ENCODE data around the gene TTLL4. TPM values are rescaled to one million over a fixed set of nuclear protein-coding genes. Genes with fewer than 3 reads are reported as not detected.

Gene TTLL4
- total and polyA plus RNA-seq, 4 donors = 1.9 to 36.3 (median 25.5) TPM

- Histone ChIP-seq H3K4me3 (ENCODE audit: low read length in 2 of 2) (no peak overlapping the region), H3K27me3 (ENCODE audit: control insufficient read depth in 1 of 2, insufficient read depth in 2 of 2, low read length in 1 of 2) (no peaks in the 10 kb centered on the region), H3K9me3 (ENCODE audit: control insufficient read depth, low read length) (no peaks in the 10 kb centered on the region), H3K27ac (ENCODE audit: low read depth in 1 of 2, low read length in 2 of 2) (no peak overlapping the region), H3K36me3 (ENCODE audit: control insufficient read depth in 1 of 2, insufficient read depth in 2 of 2, low read length in 1 of 2) (peaks cover 3 to 11% of the 10 kb centered on the region in 2 donors), H3K4me1 (ENCODE audit: control insufficient read depth in 1 of 2, insufficient read depth in 2 of 2, low read length in 2 of 2) (no peaks in the 10 kb centered on the region)
- intact Hi-C loops (cut with DNase I) = no loop called here
- DNase-seq (no peak), ATAC-seq (ENCODE audit: low FRiP score) (peak; percentile 57)
- 66 to 78% methylated on average over 10 of the region's 10 CpGs for WGBS, 2 donors
Measured at GRCh38 chr2:218745559-218746469, 35.2 kb downstream of the TTLL4 start.

DNA sequence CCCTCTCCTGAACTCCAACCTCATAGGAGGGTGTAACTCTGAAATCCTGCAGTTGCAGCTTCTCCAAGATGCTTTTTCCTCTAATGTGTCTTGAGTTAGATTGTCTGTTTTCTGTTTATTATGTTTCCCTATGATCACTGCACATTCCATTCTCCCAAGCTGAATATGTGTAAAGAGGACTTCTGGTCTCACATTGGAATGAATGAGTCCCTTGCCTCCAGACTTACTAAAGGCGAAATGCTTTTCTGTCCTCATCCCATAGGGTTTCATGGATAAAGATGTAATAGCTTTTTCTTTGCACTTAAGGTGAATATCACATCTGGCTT lies 35.8 kb downstream of the TTLL4 start:
- 96 to 100% methylated on average over 1 of the region's 1 CpG for WGBS, 2 donors
- DNase-seq (no peak), ATAC-seq (ENCODE audit: low FRiP score) (no peak)
- intact Hi-C loops (cut with DNase I) = no loop called here
- Histone ChIP-seq H3K27me3 (ENCODE audit: control insufficient read depth in 1 of 2, insufficient read depth in 2 of 2, low read length in 1 of 2) (no peaks in the 10 kb centered on the region), H3K27ac (ENCODE audit: low read depth in 1 of 2, low read length in 2 of 2) (no peak overlapping the region), H3K4me3 (ENCODE audit: low read length in 2 of 2) (no peak overlapping the region), H3K4me1 (ENCODE audit: control insufficient read depth in 1 of 2, insufficient read depth in 2 of 2, low read length in 2 of 2) (no peaks in the 10 kb centered on the region), H3K36me3 (ENCODE audit: control insufficient read depth in 1 of 2, insufficient read depth in 2 of 2, low read length in 1 of 2) (peaks cover 3 to 11% of the 10 kb centered on the region in 2 donors), H3K9me3 (ENCODE audit: control insufficient read depth, low read length) (no peaks in the 10 kb centered on the region)

DNA sequence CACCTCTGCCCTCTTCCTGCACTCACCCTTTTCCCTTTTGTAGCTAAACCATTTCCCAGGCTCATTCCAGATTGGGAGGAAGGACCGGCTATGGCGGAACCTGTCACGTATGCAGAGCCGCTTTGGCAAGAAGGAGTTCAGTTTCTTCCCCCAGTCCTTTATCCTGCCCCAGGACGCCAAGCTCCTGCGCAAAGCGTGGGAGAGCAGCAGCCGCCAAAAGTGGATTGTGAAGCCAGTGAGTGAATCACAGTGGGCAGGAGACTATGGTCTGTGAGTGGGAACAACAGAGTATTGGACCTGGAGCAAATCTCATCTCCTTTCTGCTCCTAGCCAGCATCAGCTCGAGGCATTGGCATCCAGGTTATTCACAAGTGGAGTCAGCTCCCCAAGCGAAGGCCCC lies 36.3 kb downstream of the TTLL4 start:
- ATAC-seq (ENCODE audit: low FRiP score) (no peak), DNase-seq (no peak)
- H3K9me3 ChIP-seq (ENCODE audit: control insufficient read depth, low read length) = no peaks in the 10 kb centered on the region
- 96% methylated on average over 10 of the region's 10 CpGs for WGBS, 2 donors
- H3K4me3 ChIP-seq (ENCODE audit: low read length in 2 of 2) = no peak overlapping the region
- intact Hi-C loops (cut with DNase I) = no loop called here
- no peak overlapping the region for H3K27ac ChIP-seq (ENCODE audit: low read depth in 1 of 2, low read length in 2 of 2)
- no peaks in the 10 kb centered on the region for H3K27me3 ChIP-seq (ENCODE audit: control insufficient read depth in 1 of 2, insufficient read depth in 2 of 2, low read length in 1 of 2)
- H3K36me3 ChIP-seq (ENCODE audit: control insufficient read depth in 1 of 2, insufficient read depth in 2 of 2, low read length in 1 of 2) = peaks cover 3 to 12% of the 10 kb centered on the region in 2 donors
- no peaks in the 10 kb centered on the region for H3K4me1 ChIP-seq (ENCODE audit: control insufficient read depth in 1 of 2, insufficient read depth in 2 of 2, low read length in 2 of 2)

DNA sequence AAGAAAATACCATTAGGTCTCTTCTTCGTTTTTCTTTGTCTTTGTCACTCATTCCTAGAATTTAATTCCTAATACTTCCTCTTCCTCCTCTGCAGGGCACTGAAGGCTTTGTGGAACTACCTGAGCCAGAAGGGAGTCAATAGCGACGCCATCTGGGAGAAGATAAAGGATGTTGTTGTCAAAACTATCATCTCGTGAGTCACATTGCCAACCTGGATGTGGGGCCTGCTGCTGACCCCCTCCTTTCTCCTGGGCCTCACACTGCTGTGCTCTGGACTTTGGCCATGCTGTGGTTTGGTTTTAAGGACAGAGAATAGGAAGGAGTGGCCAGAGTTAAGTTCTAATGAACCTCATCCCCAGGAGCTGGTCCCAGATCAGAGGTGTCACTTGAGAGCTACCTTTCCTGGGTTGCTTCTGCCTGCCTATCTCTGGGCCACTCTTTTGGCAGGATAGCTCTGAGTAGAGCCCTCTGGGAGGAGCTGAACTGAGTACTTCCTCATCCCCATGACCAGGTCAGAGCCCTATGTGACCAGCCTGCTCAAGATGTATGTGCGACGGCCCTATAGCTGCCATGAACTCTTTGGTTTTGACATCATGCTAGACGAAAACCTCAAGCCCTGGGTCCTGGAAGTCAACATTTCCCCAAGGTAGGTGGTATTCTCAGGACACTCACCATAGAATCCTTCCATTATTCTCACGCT lies 38.3 kb downstream of the TTLL4 start:
- ATAC-seq (ENCODE audit: low FRiP score) (no peak), DNase-seq (no peak)
- Histone ChIP-seq H3K27ac (ENCODE audit: low read depth in 1 of 2, low read length in 2 of 2) (no peak overlapping the region), H3K4me3 (ENCODE audit: low read length in 2 of 2) (no peak overlapping the region), H3K27me3 (ENCODE audit: control insufficient read depth in 1 of 2, insufficient read depth in 2 of 2, low read length in 1 of 2) (no peaks in the 10 kb centered on the region), H3K9me3 (ENCODE audit: control insufficient read depth, low read length) (no peaks in the 10 kb centered on the region), H3K36me3 (ENCODE audit: control insufficient read depth in 1 of 2, insufficient read depth in 2 of 2, low read length in 1 of 2) (peaks cover 3 to 14% of the 10 kb centered on the region in 2 donors), H3K4me1 (ENCODE audit: control insufficient read depth in 1 of 2, insufficient read depth in 2 of 2, low read length in 2 of 2) (no peaks in the 10 kb centered on the region)
- intact Hi-C loops (cut with DNase I) = no loop called here
- 93 to 95% methylated on average over 8 of the region's 8 CpGs for WGBS, 2 donors

GRCh38 chr2:218754201-218754600 lies 43.6 kb downstream of the TTLL4 start:
- ATAC-seq (ENCODE audit: low FRiP score) = no peak

DNA sequence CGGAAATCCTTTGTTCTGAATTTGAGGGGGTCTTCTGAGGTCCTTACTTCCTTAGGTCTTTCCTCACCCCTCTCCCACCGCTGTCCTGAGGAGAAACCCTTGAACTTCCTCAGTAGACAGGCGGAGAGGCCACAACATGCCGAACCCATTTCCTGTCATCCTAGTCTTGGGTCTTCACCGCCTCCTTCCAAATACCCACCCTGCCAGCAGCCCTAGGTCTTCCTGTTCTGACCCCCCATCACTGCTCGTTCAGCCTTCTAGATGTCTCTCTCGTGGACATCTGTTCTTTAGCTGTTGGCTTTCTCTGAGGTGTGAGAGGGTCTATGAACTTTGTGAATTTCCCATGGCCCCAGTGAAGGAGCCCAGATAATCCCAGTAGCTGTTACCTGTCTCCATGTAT lies 44.1 kb downstream of the TTLL4 start:
- Histone ChIP-seq H3K4me3 (ENCODE audit: low read length in 2 of 2) (no peak overlapping the region), H3K4me1 (ENCODE audit: control insufficient read depth in 1 of 2, insufficient read depth in 2 of 2, low read length in 2 of 2) (peaks cover 0 to 3% of the 10 kb centered on the region in 2 donors), H3K27me3 (ENCODE audit: control insufficient read depth in 1 of 2, insufficient read depth in 2 of 2, low read length in 1 of 2) (no peaks in the 10 kb centered on the region), H3K27ac (ENCODE audit: low read depth in 1 of 2, low read length in 2 of 2) (no peak overlapping the region), H3K9me3 (ENCODE audit: control insufficient read depth, low read length) (no peaks in the 10 kb centered on the region), H3K36me3 (ENCODE audit: control insufficient read depth in 1 of 2, insufficient read depth in 2 of 2, low read length in 1 of 2) (peaks cover 2 to 15% of the 10 kb centered on the region in 2 donors)
- intact Hi-C loops (cut with DNase I) = no loop called here
- no peak for ATAC-seq (ENCODE audit: low FRiP score)
- DNase-seq = no peak
- 95% methylated on average over 7 of the region's 7 CpGs for WGBS, 2 donors

More at GRCh38 chr2:218754201-218754600, 43.6 kb downstream of the TTLL4 start:
- peaks cover 0 to 3% of the 10 kb centered on the region in 2 donors for H3K4me1 ChIP-seq (ENCODE audit: control insufficient read depth in 1 of 2, insufficient read depth in 2 of 2, low read length in 2 of 2)
- H3K9me3 ChIP-seq (ENCODE audit: control insufficient read depth, low read length) = no peaks in the 10 kb centered on the region
- peak overlapping the region in 1 of 2 donors; percentile 45 for H3K27ac ChIP-seq (ENCODE audit: low read depth in 1 of 2, low read length in 2 of 2)
- peaks cover 2 to 15% of the 10 kb centered on the region in 2 donors for H3K36me3 ChIP-seq (ENCODE audit: control insufficient read depth in 1 of 2, insufficient read depth in 2 of 2, low read length in 1 of 2)
- WGBS, 2 donors = 44 to 45% methylated on average over 3 of the region's 3 CpGs
- H3K4me3 ChIP-seq (ENCODE audit: low read length in 2 of 2) = no peak overlapping the region
- H3K27me3 ChIP-seq (ENCODE audit: control insufficient read depth in 1 of 2, insufficient read depth in 2 of 2, low read length in 1 of 2) = no peaks in the 10 kb centered on the region
- intact Hi-C loops (cut with DNase I) = no loop called here
- no peak for DNase-seq

DNA sequence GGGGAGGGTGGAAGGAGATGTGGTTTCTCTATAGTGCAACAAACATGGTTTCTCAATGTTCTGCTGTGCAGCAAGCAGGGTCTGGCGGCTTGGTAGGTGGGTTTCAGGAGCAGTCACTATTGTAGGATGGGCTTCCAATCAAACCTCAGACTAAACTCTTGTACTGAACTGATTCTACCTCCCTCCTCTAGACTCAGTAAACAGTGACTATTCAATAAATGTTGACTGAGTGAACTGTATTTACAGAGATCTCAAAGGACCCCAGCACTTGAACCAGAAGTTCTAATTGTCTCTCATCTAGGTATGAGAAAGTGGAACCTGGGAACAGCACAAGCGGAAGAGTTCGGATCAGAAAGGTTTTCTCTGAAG lies 44.5 kb downstream of the TTLL4 start:
- Histone ChIP-seq H3K36me3 (ENCODE audit: control insufficient read depth in 1 of 2, insufficient read depth in 2 of 2, low read length in 1 of 2) (peaks cover 2 to 11% of the 10 kb centered on the region in 2 donors), H3K27me3 (ENCODE audit: control insufficient read depth in 1 of 2, insufficient read depth in 2 of 2, low read length in 1 of 2) (no peaks in the 10 kb centered on the region), H3K4me3 (ENCODE audit: low read length in 2 of 2) (no peak overlapping the region), H3K27ac (ENCODE audit: low read depth in 1 of 2, low read length in 2 of 2) (peak overlapping the region; percentile 41 to 73), H3K4me1 (ENCODE audit: control insufficient read depth in 1 of 2, insufficient read depth in 2 of 2, low read length in 2 of 2) (peaks cover 0 to 3% of the 10 kb centered on the region in 2 donors), H3K9me3 (ENCODE audit: control insufficient read depth, low read length) (no peaks in the 10 kb centered on the region)
- intact Hi-C loops (cut with DNase I) = no loop called here
- WGBS, 2 donors = 97 to 99% methylated on average over 3 of the region's 3 CpGs
- no peak for DNase-seq
- no peak for ATAC-seq (ENCODE audit: low FRiP score)

GRCh38 chr2:218755567-218756404 lies 45.2 kb downstream of the TTLL4 start:
- ATAC-seq (ENCODE audit: low FRiP score) (no peak), DNase-seq (no peak)
- Histone ChIP-seq H3K9me3 (ENCODE audit: control insufficient read depth, low read length) (no peaks in the 10 kb centered on the region), H3K4me1 (ENCODE audit: control insufficient read depth in 1 of 2, insufficient read depth in 2 of 2, low read length in 2 of 2) (peaks cover 0 to 3% of the 10 kb centered on the region in 2 donors), H3K4me3 (ENCODE audit: low read length in 2 of 2) (no peak overlapping the region), H3K36me3 (ENCODE audit: control insufficient read depth in 1 of 2, insufficient read depth in 2 of 2, low read length in 1 of 2) (peaks cover 2 to 8% of the 10 kb centered on the region in 2 donors), H3K27ac (ENCODE audit: low read depth in 1 of 2, low read length in 2 of 2) (peak overlapping the region; percentile 41 to 87), H3K27me3 (ENCODE audit: control insufficient read depth in 1 of 2, insufficient read depth in 2 of 2, low read length in 1 of 2) (no peaks in the 10 kb centered on the region)
- intact Hi-C loops (cut with DNase I) = no loop called here
- 68 to 76% methylated on average over 10 of the region's 10 CpGs for WGBS, 2 donors

Data from aorta (tissue), 5 donors.